ENCODE measurements around the gene PSD.
A peak's percentile ranks its signal among the peaks of the same experiment; 100 is the strongest.

Gene PSD

GRCh38 chr10:102438374-102438773 is 19.8 kb upstream of the PSD start:
- no peak for DNase-seq

DNA sequence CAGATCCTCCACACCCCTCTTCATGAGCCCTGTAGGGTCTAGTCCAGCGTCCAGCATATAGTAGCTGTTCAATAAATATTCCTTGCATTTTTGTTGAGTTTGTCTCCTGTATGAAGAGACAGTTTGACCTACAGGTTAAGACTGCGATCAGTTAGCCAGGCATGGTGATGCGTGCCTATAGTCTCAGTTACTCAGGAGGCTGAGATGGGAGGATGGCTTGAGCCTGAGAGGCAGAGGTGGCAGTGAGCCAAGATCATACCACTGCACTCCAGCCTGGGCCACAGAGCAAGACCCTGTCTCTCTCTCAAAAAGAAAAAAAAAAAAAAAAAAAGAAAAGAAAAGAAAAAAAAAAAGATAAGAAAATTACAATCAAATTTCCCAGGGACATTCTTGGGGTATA is 18.9 kb upstream of the PSD start:
- DNase-seq = no peak

GRCh38 chr10:102436312-102436711 is 17.7 kb upstream of the PSD start:
- no peak for DNase-seq

DNA sequence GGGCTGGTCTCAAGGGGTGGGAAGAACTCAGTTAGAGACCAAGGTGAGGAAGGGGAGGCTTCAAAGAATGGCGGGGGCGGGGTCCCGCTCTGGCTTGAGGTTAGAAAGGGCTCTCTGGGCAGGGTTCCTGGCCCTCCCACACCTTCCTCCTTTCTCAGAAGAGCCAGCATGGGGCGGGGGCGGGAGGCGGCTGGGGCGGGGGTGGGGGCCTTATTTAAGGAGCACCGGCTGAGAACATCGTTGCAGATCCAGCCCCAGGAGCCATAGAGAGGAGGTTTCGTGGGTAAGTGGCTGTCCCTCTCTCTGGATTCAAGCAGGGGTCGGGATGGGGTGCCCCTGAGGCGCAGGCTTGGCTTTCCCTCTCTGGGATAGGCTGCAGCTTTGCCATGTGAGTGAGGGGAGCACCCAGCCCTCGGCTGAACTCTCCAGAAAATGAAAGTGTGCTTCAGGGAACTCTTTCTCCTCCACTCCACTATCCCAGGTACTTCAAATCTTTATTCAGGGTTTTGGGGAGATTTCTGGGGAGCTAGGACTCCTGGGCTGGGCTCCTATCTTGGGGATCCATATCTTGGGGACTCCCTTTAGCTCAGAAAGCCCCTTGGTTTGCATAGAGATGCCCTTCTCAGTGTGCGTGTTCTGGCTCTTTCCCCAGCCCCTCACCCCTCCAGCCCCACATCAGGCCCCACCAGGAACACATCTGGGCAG is 17.1 kb upstream of the PSD start:
- DNase-seq = peak in 4 of 14 donors; percentile 10 to 30 (median 12)

- no peak for DNase-seq
Observed at GRCh38 chr10:102435133-102435497, 16.5 kb upstream of the PSD start.

DNA sequence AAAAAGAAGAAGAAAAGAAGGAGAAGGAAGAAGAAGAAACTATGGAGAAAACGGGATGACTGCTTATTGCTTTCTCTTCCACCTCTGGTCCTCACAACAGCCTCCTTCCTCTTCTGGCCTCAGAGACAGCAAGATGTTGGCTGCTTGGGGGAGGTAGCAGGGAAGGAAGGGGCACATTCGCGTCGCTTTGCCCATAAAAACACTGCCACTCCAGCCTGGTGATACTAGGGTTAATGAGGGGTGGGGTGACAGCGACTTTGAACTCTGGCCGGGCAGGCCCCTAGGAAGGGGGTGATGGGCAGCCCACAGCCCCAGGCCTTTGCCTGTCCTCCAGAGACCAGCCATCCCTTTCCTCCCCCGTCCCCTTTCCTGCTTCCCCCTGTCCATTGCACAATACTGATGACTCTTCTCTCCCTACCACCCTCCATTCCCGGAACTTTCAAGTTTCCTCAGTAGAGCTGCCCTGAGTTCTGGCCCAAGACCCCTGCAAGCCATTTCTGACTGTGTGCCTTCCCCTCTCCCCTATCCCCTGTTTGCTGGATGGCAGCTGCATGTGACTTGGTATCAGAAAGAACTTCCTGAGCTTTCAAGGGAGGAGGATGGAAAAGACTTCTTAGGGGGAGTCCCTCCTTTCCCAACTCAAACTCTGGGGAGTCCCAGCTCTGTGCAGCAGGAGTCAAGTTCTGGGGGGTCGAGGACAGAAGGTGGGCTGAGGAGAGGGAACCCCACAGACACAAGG is 16.0 kb upstream of the PSD start:
- DNase-seq = peak in 1 of 14 donors; percentile 34

DNA sequence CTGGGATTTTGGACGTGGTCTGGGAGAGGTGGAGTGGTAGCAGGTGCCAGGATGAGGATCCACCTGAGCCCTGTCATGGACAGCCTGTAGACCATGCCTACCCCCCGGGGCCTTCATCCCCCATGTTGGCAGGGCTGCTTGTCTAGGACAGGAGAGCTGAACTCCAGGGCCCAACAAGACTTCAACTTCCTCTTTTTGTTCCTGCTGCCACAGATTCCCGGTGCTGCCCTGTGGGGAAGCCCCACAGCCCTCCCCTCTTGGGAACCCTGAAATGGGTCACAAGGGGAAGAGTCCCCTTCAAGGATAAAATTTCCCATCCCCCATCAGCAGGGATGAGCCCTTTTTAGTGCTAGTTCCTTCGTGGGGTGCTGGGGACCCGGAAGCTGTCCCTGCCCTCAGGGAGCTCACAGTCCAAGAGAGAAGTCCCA is 15.0 kb upstream of the PSD start:
- DNase-seq = peak in 1 of 14 donors; percentile 29

DNA sequence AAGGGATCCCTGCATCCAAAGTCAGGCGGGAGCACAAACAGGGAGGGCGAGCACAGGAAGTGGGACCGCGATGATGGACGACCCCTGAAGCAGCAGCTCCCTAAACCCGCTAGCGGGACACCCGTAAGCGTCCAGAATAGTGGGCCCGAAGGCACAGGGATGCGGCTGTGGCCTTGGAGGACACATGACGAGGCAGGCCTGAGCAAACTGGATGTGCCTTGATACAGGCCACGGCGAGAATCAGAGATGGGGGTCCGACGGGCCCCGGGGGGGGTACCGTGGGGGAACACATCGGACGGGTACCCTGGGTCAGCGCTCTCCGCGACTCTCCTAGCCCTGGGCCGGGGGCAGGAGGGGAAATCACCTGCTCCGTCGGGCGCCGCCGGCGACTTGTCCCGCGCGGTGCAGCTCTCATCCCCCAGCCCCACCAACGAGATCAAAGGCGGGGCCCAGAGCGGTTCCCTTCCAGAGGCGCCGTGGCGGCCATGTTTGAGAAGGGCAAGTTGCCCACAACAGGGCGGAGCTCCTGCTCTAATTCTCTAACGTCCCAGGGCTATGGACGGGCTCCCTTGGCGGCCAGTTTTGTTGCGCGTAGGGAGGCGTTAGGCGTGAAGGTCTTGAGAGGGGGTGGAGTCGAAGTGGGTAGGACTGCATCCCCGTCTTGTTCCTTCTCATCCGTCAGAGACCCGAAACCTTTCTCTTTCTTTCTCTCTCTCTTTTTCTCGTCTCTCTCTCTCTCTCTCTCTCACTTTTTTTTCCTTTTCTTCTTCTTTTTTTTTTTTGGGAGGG is 13.8 kb upstream of the PSD start, which contains the start of gene CUEDC2:
Gene CUEDC2 (minus strand): TSS at position 413 of the 789 bp plus-strand sequence. CDS start 7,386 bp downstream, outside the sequence.
- peak; percentile 51 to 96 (median 92) for DNase-seq

DNA sequence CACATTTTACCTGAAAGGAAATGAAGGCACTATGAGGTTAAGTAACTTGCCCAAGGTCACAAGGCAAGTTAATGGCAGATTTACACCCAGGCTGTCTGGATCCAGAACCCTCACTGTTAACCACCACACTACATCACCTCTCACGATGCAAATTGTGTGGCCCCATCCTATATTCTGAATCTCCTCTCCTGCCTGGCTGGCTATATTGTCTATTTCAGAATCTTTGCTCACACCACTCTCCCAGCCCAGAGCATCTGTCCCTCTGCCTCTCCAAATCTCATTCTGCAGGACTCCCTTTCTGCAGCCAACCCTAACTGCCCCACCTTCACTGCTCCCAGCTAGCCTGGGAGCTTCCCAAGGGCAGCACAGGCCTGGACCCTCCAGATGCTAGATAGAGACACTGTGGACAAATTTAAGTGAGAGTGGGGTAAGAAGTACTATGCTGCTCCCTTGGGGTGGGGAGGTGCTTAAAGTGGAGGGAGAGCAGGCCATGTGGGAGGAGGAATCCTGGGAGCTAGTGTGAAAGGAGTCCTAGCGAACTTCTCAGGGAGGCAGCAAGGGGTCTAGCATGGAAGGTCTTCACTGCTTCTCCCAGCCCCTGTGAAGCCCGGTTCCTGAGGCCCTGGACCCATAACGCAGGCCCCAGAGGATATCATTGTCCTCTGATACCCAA is 13.0 kb upstream of the PSD start:
- DNase-seq = no peak

- no peak for DNase-seq
Observed at GRCh38 chr10:102429468-102429867, 10.9 kb upstream of the PSD start.

- no peak for DNase-seq
Observed at GRCh38 chr10:102426803-102427287, 8.3 kb upstream of the PSD start.

GRCh38 chr10:102425444-102425843 is 6.9 kb upstream of the PSD start:
- no peak for DNase-seq

DNA sequence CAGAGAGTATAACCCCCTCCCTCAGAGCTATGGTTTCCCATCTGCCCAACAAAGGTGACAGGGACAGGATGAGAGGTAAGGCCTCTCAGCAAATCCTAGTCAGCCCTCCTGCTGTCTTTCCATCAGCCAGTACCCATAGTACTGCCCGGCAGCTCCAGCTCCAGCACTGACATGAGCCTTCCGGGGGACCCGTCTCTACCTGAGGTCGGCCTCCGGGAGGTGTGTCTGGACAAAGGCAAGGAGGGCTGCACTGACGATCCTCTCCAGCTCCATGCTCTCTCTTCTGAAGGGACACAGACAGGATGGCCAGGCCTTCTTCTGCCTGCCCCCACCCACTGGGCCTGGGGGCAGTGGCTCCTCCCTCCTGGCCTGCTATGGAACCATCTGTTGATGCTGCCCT is 6.3 kb upstream of the PSD start:
- no peak for DNase-seq

DNA sequence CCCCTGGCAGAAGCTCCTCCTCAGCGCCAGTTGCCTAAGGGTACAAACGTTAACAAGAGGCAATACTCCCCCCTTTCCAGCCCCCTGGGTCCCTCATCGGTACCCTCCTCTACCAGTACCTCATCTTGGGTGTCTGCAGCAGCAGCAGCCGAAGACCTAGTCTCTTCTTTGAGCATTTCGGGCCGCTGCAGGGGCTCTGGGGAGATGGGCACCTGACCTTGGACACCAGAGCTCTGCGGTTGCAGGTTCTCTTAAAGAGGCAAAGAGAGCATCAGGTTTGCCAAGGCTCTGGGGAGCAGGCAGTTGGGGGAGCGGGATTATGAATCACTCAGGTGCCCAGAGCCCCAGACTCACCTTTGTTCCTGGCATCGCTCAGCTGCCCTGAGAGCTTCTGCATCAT is 5.6 kb upstream of the PSD start:
- DNase-seq = no peak

DNA sequence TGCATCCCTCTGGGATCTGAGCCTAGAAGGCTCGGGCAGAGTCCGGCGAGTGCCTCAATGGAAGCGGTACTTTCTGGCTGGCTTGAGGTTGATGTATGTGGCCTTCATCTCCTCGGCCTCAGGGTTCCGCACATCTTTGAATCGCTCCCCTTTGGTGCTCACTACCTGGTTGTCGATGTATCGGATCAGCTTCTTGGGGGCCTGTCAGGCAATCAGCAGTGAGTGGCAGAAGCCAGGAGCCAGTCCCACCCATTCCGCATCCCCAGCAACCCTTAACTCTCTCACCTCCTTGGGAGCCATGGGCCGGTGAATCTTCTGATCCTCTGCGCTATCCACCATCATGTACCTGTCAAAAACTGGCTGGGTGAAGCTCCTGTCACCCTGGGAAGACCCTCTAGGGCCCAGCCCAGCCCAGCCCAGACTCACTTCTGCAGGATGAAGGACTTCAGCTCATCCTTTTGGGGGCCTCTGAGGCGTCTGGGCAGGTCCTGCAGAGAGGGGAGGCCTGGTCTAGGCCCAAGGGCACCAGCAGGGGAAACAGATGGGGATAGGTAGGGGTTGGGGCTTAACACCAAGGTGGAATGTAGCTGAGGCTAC is 4.9 kb upstream of the PSD start:
- no peak for DNase-seq

- DNase-seq = peak in 11 of 14 donors; percentile 27 to 72 (median 41)
Observed at GRCh38 chr10:102422545-102423129, 4.1 kb upstream of the PSD start.

- DNase-seq = peak in 2 of 14 donors; percentile 21 to 51
Observed at GRCh38 chr10:102421757-102422512, 3.4 kb upstream of the PSD start.

DNA sequence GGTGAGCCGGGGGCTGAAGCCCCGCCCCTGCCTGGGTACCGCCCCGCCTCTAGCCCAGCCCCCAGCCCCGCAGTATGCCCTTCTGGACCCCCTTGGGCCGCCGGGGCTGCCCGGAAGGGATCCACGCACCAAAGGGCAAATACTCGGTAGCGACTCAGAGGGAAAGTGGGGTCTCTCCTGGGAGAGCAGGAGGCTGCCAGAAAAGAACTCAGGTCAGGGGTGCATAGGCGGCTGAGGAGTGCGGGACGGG is 2.8 kb upstream of the PSD start:
- DNase-seq = peak in 3 of 14 donors; percentile 44 to 54 (median 52)

DNA sequence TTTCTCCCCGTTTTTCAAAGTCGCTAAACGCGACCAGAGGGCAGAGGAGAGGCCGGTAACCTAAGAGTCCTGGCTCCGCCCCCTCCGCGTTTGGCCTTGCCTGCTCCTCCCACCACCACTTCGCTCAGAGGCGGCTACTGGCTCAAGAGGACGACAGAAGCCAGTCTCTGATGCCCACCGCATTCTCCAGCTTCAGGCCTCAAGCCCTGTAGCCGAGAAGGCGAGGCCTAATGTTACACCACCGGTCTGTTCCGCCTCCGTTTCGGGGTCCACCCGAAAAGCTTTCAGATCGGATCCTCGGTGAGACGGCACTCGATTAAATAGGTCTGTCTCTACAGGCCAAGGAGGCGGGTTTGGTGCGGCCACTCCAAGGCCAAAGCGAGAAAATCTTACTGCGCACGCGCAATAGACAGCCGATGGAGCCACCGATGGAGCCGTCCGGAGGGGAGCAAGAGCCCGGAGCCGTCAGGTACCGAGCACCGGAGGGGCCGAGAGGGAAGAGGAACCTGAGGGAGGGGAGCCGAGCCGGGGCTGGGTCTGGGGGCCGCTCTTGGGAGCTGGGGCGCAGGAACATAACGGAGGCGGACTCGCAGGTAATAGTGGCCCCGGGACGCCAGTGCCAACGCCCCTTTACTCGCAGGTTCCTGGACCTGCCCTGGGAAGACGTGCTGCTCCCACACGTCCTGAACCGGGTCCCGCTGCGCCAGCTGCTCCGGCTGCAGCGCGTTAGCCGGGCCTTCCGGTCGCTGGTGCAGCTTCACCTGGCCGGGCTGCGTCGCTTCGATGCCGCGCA is 2.3 kb upstream of the PSD start, which contains the start of gene FBXL15:
Gene FBXL15 (plus strand): TSS at position 123 of the 793 bp plus-strand sequence. CDS start 294 bp downstream, at position 417.
- peak; percentile 86 to 98 (median 95) for DNase-seq

DNA sequence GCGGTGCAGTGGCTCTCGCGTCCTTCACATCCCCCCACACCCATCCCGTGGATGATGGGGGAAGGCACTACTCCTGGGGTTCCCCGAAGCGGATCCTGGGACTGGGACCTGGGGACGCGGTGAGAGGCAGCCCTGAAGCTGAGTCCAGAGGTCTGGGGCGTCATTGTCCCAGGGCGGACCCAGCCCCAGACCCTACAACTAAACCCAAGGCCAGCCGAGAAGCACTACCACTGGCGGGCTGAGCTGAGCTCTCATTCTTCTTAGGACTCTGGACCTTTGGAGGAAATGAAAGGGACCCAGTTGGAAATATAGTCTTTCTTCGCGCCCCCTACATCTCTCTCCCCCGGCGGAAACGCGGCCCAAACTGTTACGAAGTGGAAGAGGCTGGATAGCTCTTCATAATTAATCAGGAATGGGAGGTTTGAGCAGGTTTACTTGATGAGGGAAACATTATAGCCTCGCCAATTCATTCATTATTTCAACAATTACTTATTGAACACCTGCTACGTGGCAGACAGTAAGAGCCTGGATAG is 1.7 kb upstream of the PSD start:
- no peak for DNase-seq

All from C1 segment of cervical spinal cord (tissue), 14 donors.